Naive thymus-derived CD8-positive, alpha-beta T cell (primary cell): ENCODE data around the gene GPATCH2. TPM values are rescaled to one million over a fixed set of nuclear protein-coding genes. Genes with fewer than 3 reads are reported as not detected.
"Not testable (repeated sequence)": the region's sequence is repeated elsewhere in the genome, so short reads cannot be mapped to it uniquely, and the experiment has no call there.

ENCODE experiments used
- ATAC-seq, 2 donors: fragments of 150-1000 bp; cut with Tn5 transposase in 1 of 2; sonication (Bioruptor Pico), chemical (Tn5 transposase) in 1 of 2; 1 replicate in 1 of 2; 2 replicates in 1 of 2; pipeline ENCODE4 v1.10.0; 2021; ENCODE audit warnings: mild to moderate bottlenecking in 2 of 2, moderate library complexity in 2 of 2
- POLR2A ChIA-PET: fragments of 350-600 bp; sonication (Branson Sonifier 250); formaldehyde crosslinking; loops from one replicate; lab custom pipeline; 2021; ENCODE audit warnings: antibody characterized with exemption; lab: Charles Lee
- DNase-seq, 10 donors: peaks; one replicate each; pipeline versions ENCODE4 v3.0.0 to v3.0.0-alpha.2; 2020 to 2022
- H3K27ac Mint-ChIP-seq, 10 donors: one replicate each; pipeline ENCODE4 v1.8.0; 2020 to 2022; ENCODE audit warnings: mild to moderate bottlenecking in 10 of 10, mixed read lengths in 10 of 10, moderate library complexity in 4 of 10, inconsistent platforms in 1 of 10
- H3K27me3 Mint-ChIP-seq, 5 donors: one replicate each; pipeline ENCODE4 v1.8.0; 2021 to 2022; ENCODE audit warnings: mixed read lengths in 5 of 5
- H3K36me3 Mint-ChIP-seq, 3 donors: one replicate each; pipeline ENCODE4 v1.8.0; 2020 to 2022; ENCODE audit warnings: mixed read lengths in 3 of 3, mild to moderate bottlenecking in 2 of 3, inconsistent platforms in 1 of 3
- H3K4me1 Mint-ChIP-seq, 4 donors: one replicate each; pipeline ENCODE4 v1.8.0; 2021 to 2022; ENCODE audit warnings: mixed read lengths in 4 of 4
- H3K4me3 Mint-ChIP-seq, 10 donors: one replicate each; pipeline ENCODE4 v1.8.0; 2020 to 2022; ENCODE audit warnings: mild to moderate bottlenecking in 10 of 10, mixed read lengths in 10 of 10, moderate library complexity in 6 of 10, inconsistent platforms in 1 of 10
- H3K9me3 Mint-ChIP-seq, 9 donors: one replicate each; pipeline ENCODE4 v1.8.0; 2020 to 2022; ENCODE audit warnings: mixed read lengths in 9 of 9, mild to moderate bottlenecking in 3 of 9, inconsistent platforms in 1 of 9, moderate library complexity in 1 of 9
- polyA plus RNA-seq, 3 donors: library from polyadenylated mRNA; unstranded; fragments of 300-500 nt; fragmentation: Illumina TruSeq; gene quantifications; one replicate each; pipeline ENCODE4 v1.2.3, GENCODE V29; 2021
- total RNA-seq, 8 experiments: library from RNA in 2 of 8; stranded (reverse) in 2 of 8; gene quantifications; one replicate each; pipeline ENCODE4 v1.2.3 and lab custom pipeline; 2021 to 2026

The GPATCH2 gene
- total and polyA plus RNA-seq, 5 experiments from 2014 or later, result 3.6 to 10.2 (median 5.1) TPM

- no peak overlapping the region for H3K4me3 Mint-ChIP-seq
- POLR2A ChIA-PET, result no interaction called here
- no peak for DNase-seq
- H3K27ac Mint-ChIP-seq, result no peak overlapping the region
- H3K27me3 Mint-ChIP-seq, result no peaks in the 10 kb centered on the region
- peaks cover 11 to 13% (median 12%) of the 10 kb centered on the region in 3 donors for H3K36me3 Mint-ChIP-seq
- H3K4me1 Mint-ChIP-seq, result no peaks in the 10 kb centered on the region
- H3K9me3 Mint-ChIP-seq, result peaks cover 0 to 4% (median 0%) of the 10 kb centered on the region in 9 donors
- ATAC-seq, result no peak
These were observed 95.1 kb downstream of the GPATCH2 start for GRCh38 chr1:217535601-217536377.

- no peak for ATAC-seq
- H3K27ac Mint-ChIP-seq, result no peak overlapping the region
- POLR2A ChIA-PET, result no interaction called here
- DNase-seq, result no peak
- H3K4me3 Mint-ChIP-seq, result no peak overlapping the region
- no peaks in the 10 kb centered on the region for H3K4me1 Mint-ChIP-seq
- peaks cover 0 to 6% (median 2%) of the 10 kb centered on the region in 9 donors for H3K9me3 Mint-ChIP-seq
- no peaks in the 10 kb centered on the region for H3K27me3 Mint-ChIP-seq
- H3K36me3 Mint-ChIP-seq, result peaks cover 13 to 21% (median 20%) of the 10 kb centered on the region in 3 donors
These were observed 96.3 kb downstream of the GPATCH2 start for GRCh38 chr1:217534566-217534965.

- Mint-ChIP-seq H3K27me3 (no peaks in the 10 kb centered on the region), H3K4me3 (no peak overlapping the region), H3K9me3 (peaks cover 0 to 12% (median 0%) of the 10 kb centered on the region in 9 donors), H3K27ac (no peak overlapping the region), H3K36me3 (peaks cover 11 to 20% (median 17%) of the 10 kb centered on the region in 3 donors), H3K4me1 (no peaks in the 10 kb centered on the region)
- no peak for ATAC-seq
- POLR2A ChIA-PET, result no interaction called here
- no peak for DNase-seq
These were observed 102.6 kb downstream of the GPATCH2 start for GRCh38 chr1:217528271-217528670.

- Mint-ChIP-seq H3K27me3 (no peaks in the 10 kb centered on the region), H3K4me3 (no peak overlapping the region), H3K36me3 (peaks cover 8 to 15% (median 15%) of the 10 kb centered on the region in 3 donors), H3K4me1 (no peaks in the 10 kb centered on the region), H3K9me3 (peaks cover 0 to 12% (median 0%) of the 10 kb centered on the region in 9 donors), H3K27ac (no peak overlapping the region)
- DNase-seq (no peak), ATAC-seq (no peak)
- POLR2A ChIA-PET, result no interaction called here
These were observed 103.7 kb downstream of the GPATCH2 start for GRCh38 chr1:217527151-217527550.

- DNase-seq, result no peak
- peaks cover 0 to 12% (median 0%) of the 10 kb centered on the region in 9 donors for H3K9me3 Mint-ChIP-seq
- no peak overlapping the region for H3K4me3 Mint-ChIP-seq
- POLR2A ChIA-PET, result no interaction called here
- H3K36me3 Mint-ChIP-seq, result peaks cover 6 to 15% (median 10%) of the 10 kb centered on the region in 3 donors
- H3K4me1 Mint-ChIP-seq, result no peaks in the 10 kb centered on the region
- no peak overlapping the region for H3K27ac Mint-ChIP-seq
- ATAC-seq, result no peak
- H3K27me3 Mint-ChIP-seq, result no peaks in the 10 kb centered on the region
These were observed 104.3 kb downstream of the GPATCH2 start for GRCh38 chr1:217526636-217527035.

DNA sequence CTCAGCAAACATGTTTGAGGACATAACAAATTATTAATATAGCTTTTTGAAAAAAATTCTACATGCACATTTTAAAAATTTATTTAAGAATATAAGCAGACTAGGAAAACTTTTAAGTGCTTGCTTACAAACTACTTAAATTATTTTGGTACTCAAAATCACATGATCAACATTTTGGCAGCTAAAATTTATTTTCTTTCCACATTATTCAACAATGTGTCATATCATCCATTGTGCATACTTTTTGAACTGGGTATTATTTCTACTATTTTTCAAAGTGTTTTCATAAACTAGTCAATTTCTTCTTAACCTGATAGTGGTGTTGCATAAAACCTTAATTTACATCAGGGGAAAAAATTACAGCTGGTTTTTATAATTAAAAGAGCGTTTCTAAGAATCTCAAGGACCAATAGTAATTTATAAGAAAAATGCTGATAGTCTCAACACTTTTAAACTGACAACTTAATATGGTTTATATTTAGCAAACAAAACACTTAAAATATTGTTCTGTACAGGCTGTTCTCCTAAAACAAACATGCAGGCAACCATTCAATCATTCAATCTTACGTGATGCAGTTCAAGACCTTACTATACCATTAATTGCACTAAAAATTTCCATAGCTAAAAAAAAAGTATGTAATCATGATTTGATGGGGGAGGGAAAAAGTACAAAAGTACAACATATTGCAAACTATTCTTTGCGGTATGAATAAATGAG lies 105.0 kb downstream of the GPATCH2 start:
- no peak for ATAC-seq
- Mint-ChIP-seq H3K4me1 (no peaks in the 10 kb centered on the region), H3K4me3 (no peak overlapping the region)

GRCh38 chr1:217524787-217525520 lies 105.9 kb downstream of the GPATCH2 start:
- ATAC-seq (no peak), DNase-seq (no peak)
- POLR2A ChIA-PET, result no interaction called here
- no peak overlapping the region for H3K4me3 Mint-ChIP-seq
- no peak overlapping the region for H3K27ac Mint-ChIP-seq
- peaks cover 0 to 10% (median 4%) of the 10 kb centered on the region in 3 donors for H3K36me3 Mint-ChIP-seq
- H3K4me1 Mint-ChIP-seq, result no peaks in the 10 kb centered on the region
- H3K27me3 Mint-ChIP-seq, result no peaks in the 10 kb centered on the region
- peaks cover 0 to 9% (median 0%) of the 10 kb centered on the region in 9 donors for H3K9me3 Mint-ChIP-seq

More for the DNA sequence above, 105.0 kb downstream of the GPATCH2 start:
- no peak for DNase-seq
- Mint-ChIP-seq H3K27ac (no peak overlapping the region), H3K9me3 (peaks cover 0 to 12% (median 0%) of the 10 kb centered on the region in 9 donors), H3K36me3 (peaks cover 2 to 15% (median 9%) of the 10 kb centered on the region in 3 donors), H3K27me3 (no peaks in the 10 kb centered on the region)
- POLR2A ChIA-PET, result no interaction called here

DNA sequence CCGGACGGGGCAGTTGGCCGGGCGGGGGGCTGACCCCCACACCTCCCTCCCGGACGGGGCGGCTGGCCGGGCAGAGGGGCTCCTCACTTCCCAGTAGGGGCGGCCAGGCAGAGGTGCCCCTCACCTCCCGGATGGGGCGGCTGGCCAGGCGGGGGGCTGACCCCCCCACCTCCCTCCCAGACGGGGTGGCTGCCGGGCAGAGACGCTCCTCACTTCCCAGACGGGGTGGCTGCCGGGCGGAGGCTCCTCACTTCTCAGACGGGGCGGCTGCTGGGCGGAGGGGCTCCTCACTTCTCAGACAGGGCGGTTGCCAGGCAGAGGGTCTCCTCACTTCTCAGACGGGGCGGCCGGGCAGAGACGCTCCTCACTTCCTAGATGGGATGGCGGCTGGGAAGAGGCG lies 107.0 kb downstream of the GPATCH2 start:
- DNase-seq, POLR2A ChIA-PET, H3K4me3 Mint-ChIP-seq, H3K4me1 Mint-ChIP-seq, H3K27ac Mint-ChIP-seq, H3K36me3 Mint-ChIP-seq, H3K9me3 Mint-ChIP-seq, H3K27me3 Mint-ChIP-seq, ATAC-seq: not testable (repeated sequence)

DNA sequence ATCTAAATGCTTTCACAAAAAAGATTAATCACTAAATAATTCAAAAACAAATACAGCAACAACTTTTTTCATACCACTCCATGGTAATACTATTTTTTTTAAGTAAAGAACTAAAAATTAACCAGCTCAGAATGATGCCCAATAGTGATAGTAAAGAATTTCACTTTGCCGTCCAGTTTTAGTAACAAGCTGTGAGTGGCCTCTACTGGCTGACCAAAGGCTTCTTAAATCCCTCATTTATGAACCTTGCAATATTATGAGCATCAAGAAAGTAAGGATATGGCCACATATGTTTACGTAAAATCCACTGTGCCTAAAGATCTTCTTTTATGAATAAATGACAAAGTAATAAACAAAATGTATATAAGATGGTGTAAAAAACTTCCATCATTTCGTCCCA lies 108.6 kb downstream of the GPATCH2 start:
- Mint-ChIP-seq H3K9me3 (no peaks in the 10 kb centered on the region), H3K4me1 (peaks cover 0 to 2% (median 0%) of the 10 kb centered on the region in 4 donors), H3K36me3 (peaks cover 0 to 3% (median 0%) of the 10 kb centered on the region in 3 donors), H3K27ac (no peak overlapping the region), H3K4me3 (no peak overlapping the region), H3K27me3 (no peaks in the 10 kb centered on the region)
- ATAC-seq (no peak), DNase-seq (no peak)
- POLR2A ChIA-PET, result no interaction called here

GRCh38 chr1:217521317-217521716 lies 109.6 kb downstream of the GPATCH2 start:
- H3K4me3 Mint-ChIP-seq, result no peak overlapping the region
- H3K27me3 Mint-ChIP-seq, result no peaks in the 10 kb centered on the region
- no peak for ATAC-seq
- no peaks in the 10 kb centered on the region for H3K9me3 Mint-ChIP-seq
- POLR2A ChIA-PET, result no interaction called here
- no peak for DNase-seq
- H3K4me1 Mint-ChIP-seq, result peaks cover 0 to 2% (median 0%) of the 10 kb centered on the region in 4 donors
- no peak overlapping the region for H3K27ac Mint-ChIP-seq
- H3K36me3 Mint-ChIP-seq, result peaks cover 0 to 3% (median 0%) of the 10 kb centered on the region in 3 donors

DNA sequence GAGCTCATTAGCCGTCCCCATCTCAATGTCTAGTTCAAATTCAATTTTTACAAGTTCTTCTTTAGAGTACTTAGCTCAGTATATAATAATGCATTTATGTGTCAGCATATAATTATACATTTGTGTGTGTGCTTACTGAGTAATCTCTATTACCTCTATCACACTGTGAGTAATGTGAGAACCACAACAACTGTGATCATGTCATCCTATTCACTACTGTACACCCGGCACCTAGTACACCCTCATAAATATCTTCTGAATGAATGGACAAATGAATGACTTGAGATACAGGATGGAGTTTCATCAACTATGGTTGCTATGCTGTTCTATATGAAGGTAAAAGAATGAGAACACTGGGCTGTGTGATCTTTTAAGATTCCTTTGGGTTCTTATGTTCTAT lies 124.0 kb downstream of the GPATCH2 start:
- POLR2A ChIA-PET, result no interaction called here
- H3K4me3 Mint-ChIP-seq, result no peak overlapping the region
- no peaks in the 10 kb centered on the region for H3K27me3 Mint-ChIP-seq

GRCh38 chr1:217498209-217498608 lies 132.7 kb downstream of the GPATCH2 start:
- Mint-ChIP-seq H3K4me1 (no peaks in the 10 kb centered on the region), H3K27me3 (no peaks in the 10 kb centered on the region), H3K4me3 (no peak overlapping the region), H3K9me3 (no peaks in the 10 kb centered on the region), H3K36me3 (peaks cover 5 to 23% (median 21%) of the 10 kb centered on the region in 3 donors), H3K27ac (no peak overlapping the region)
- POLR2A ChIA-PET, result no interaction called here
- DNase-seq (no peak), ATAC-seq (no peak)

More for the DNA sequence above, 124.0 kb downstream of the GPATCH2 start:
- Mint-ChIP-seq H3K4me1 (no peaks in the 10 kb centered on the region), H3K36me3 (peaks cover 6 to 34% (median 21%) of the 10 kb centered on the region in 3 donors), H3K9me3 (no peaks in the 10 kb centered on the region), H3K27ac (no peak overlapping the region)
- DNase-seq, result no peak
- no peak for ATAC-seq
